Endothelial cell (in vitro differentiated cells): ENCODE measurements around the gene USF1. TPM values are rescaled to one million over a fixed set of nuclear protein-coding genes. Genes with fewer than 3 reads are reported as not detected.

ENCODE experiments used
- DNase-seq: peaks from one replicate; pipeline ENCODE4 v3.0.0; 2021; ENCODE audit warnings: low spot score
- H3K27ac Mint-ChIP-seq: one replicate; pipeline ENCODE4 v1.8.0; 2021; ENCODE audit warnings: mixed read lengths, inconsistent platforms; ENCODE audit not compliant: unreplicated experiment
- H3K27me3 Mint-ChIP-seq: one replicate; pipeline ENCODE4 v1.8.0; 2021; ENCODE audit warnings: mild to moderate bottlenecking, moderate library complexity, mixed read lengths, inconsistent platforms; ENCODE audit not compliant: unreplicated experiment
- H3K36me3 Mint-ChIP-seq: one replicate; pipeline ENCODE4 v1.8.0; 2021; ENCODE audit warnings: mild to moderate bottlenecking, low read depth, mixed read lengths, inconsistent platforms; ENCODE audit not compliant: unreplicated experiment
- H3K4me1 Mint-ChIP-seq: one replicate; pipeline ENCODE4 v1.8.0; 2021; ENCODE audit warnings: mild to moderate bottlenecking, mixed read lengths, inconsistent platforms; ENCODE audit not compliant: unreplicated experiment
- H3K4me3 Mint-ChIP-seq: one replicate; pipeline ENCODE4 v1.8.0; 2021; ENCODE audit warnings: mild to moderate bottlenecking, mixed read lengths, inconsistent platforms; ENCODE audit not compliant: unreplicated experiment
- H3K9me3 Mint-ChIP-seq: one replicate; pipeline ENCODE4 v1.8.0; 2021; ENCODE audit warnings: mixed read lengths, inconsistent platforms; ENCODE audit not compliant: unreplicated experiment
- total RNA-seq: library from RNA; stranded (reverse); fragmentation: NEBNext Ultra II Directional; extraction: Animal tissue kit (Norgen Biotek cat#: 25700); gene quantifications from one replicate; pipeline ENCODE4 v1.2.1, GENCODE V29; 2021; ENCODE audit not compliant: unreplicated experiment
- TF ChIP-seq, protein P1 (sequence below): fragments of 200-600 bp; sonication (generic); IDR thresholded peaks from one replicate; pipeline ENCODE4 v1.5.0; 2021; ENCODE audit warnings: antibody characterized with exemption; ENCODE audit not compliant: unreplicated experiment

Gene USF1
- total RNA-seq, 1 donor from 2014 or later, result 121 TPM

DNA sequence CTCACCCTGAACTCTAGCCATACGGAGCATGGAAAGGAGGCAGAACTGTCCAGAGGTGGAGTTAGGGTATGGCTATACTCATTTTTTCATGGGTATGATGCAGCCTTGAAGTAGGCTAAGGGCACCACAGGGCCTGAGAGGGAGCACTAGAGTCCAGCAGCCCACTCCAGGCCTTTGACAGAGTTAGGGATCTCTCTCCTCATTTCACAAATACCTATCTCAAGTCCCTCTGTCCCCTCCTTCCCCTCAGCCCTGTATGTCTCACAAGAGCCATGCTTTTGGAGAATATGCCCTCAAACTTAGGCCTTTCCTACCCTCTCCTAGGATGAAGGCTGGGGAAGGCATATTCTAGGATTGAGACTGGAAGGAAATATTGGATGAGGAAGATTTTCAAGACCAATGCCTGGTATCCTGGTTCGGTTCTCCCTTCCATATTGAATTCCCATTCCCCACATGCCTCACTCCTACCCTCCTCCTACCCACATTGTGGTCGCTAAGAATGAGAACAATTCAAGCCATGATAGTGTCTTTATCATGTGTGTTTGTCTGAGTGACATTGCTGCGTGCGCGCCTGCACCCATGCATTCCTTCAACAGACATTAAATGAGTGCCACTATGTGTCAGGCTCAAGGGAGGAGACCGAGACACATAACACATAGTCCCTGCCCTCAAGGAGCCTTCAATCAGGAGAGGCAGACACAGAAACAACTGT is 46.2 kb upstream of the USF1 start:
- TF ChIP-seq, protein P1, sequence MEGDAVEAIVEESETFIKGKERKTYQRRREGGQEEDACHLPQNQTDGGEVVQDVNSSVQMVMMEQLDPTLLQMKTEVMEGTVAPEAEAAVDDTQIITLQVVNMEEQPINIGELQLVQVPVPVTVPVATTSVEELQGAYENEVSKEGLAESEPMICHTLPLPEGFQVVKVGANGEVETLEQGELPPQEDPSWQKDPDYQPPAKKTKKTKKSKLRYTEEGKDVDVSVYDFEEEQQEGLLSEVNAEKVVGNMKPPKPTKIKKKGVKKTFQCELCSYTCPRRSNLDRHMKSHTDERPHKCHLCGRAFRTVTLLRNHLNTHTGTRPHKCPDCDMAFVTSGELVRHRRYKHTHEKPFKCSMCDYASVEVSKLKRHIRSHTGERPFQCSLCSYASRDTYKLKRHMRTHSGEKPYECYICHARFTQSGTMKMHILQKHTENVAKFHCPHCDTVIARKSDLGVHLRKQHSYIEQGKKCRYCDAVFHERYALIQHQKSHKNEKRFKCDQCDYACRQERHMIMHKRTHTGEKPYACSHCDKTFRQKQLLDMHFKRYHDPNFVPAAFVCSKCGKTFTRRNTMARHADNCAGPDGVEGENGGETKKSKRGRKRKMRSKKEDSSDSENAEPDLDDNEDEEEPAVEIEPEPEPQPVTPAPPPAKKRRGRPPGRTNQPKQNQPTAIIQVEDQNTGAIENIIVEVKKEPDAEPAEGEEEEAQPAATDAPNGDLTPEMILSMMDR, result no peak
- Mint-ChIP-seq H3K27ac (no peak overlapping the region), H3K4me3 (no peak overlapping the region), H3K27me3 (peaks cover 4% of the 10 kb centered on the region), H3K9me3 (no peaks in the 10 kb centered on the region), H3K4me1 (peaks cover 7% of the 10 kb centered on the region), H3K36me3 (no peaks in the 10 kb centered on the region)
- no peak for DNase-seq

DNA sequence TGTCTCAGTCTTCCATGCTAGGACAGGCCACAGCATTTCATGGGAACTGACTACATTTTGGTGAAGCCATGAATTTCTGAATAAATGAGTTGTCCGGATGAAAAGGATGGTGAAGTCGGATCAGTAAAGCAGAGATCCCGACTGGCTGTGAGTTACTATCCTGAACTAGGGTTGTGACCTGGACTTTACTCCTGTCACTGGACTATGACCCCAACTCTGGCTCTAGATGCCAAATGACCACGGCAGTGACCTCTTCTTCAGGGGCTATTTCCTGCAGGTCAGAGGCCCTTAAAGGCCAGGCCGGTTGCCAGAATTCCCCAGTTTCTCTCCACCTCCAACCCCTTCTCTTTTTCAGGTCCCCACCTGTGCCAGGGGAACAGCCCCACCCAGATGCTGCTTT is 45.3 kb upstream of the USF1 start:
- Mint-ChIP-seq H3K27me3 (peaks cover 4% of the 10 kb centered on the region), H3K27ac (no peak overlapping the region), H3K9me3 (no peaks in the 10 kb centered on the region), H3K4me3 (no peak overlapping the region), H3K36me3 (no peaks in the 10 kb centered on the region), H3K4me1 (peaks cover 7% of the 10 kb centered on the region)
- DNase-seq, result no peak
- TF ChIP-seq, protein P1, result no peak

DNA sequence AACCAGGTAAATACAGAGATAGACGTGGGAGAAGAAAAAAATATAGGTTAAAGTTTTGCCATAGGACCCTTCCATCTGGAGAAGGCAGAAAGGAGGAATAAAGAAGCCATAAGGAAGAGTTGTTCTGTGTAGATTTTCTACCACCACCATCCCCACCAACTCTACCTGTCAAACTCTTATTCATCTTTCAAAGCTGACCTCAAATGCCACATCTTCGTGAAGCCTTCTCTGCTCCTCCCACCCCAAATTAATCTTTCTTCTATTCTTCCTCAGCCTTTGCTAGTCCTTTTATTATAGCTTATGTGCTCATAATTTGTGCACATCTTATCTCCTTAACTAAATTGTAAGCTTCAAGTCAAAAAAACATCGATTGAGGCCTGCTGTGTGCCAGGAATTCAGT is 44.8 kb upstream of the USF1 start:
- TF ChIP-seq, protein P1, result no peak
- Mint-ChIP-seq H3K4me3 (no peak overlapping the region), H3K27me3 (peaks cover 6% of the 10 kb centered on the region), H3K27ac (no peak overlapping the region), H3K36me3 (no peaks in the 10 kb centered on the region), H3K4me1 (peaks cover 8% of the 10 kb centered on the region), H3K9me3 (no peaks in the 10 kb centered on the region)
- no peak for DNase-seq

DNA sequence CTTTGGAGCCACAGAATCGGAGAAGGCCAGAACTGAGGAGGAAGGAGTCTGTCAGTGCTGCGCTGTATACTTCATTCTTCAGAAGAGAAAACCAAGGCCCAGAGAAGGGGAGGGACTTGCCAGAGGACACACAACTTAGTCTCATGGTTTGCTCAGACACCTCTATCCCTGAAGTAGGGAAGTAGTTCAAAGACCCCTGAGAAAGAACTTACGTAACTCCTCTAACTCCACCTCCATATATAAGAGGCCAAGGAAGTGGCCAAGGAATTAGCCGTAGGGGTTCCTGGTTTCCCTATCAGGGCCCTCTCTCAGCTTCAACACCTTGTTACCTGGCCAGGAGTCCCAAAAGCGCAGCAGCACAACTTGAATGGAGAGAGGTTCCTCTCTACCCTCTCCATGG is 44.2 kb upstream of the USF1 start:
- Mint-ChIP-seq H3K4me1 (peaks cover 7% of the 10 kb centered on the region), H3K36me3 (no peaks in the 10 kb centered on the region), H3K4me3 (no peak overlapping the region), H3K27ac (no peak overlapping the region), H3K27me3 (peaks cover 6% of the 10 kb centered on the region), H3K9me3 (no peaks in the 10 kb centered on the region)
- TF ChIP-seq, protein P1, result no peak
- no peak for DNase-seq

DNA sequence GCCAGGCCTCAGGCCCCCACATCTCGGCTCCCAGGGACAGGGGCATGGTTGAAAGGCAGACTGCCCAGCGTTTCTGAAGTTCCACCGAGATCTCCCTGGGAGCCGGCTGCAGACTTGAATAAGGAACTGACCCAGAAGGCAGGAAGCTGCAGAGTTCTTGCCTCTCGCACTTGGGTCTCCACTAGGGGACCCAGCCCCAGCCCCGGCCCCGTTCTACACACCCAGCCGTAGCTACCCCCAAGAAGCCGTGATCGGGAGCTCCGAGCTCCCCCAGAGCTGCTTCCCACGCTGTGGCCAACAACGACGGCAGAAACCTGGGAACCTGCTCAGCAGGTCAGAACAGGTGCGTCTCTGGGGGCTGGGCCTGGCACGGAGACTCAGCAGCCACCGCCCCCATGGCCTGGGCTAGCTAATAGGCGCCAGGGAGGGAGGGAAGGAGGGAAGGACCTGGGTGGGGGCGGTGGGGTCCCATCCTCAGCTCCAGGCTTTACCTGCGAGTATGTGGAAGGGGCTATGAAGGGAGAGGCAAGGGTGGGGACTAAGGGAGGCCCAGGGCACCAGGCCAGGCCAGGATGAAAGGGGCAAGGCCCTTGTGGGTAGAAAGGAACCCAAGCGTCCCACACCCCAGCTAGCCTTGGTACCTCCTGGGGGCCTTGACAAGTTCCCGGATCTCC is 43.6 kb upstream of the USF1 start, which contains the start of gene NECTIN4:
NECTIN4 (minus strand) TSS at position 308 of the 674 bp plus-strand sequence; CDS start at position 46, 262 bp downstream.
- Mint-ChIP-seq H3K27me3 (peaks cover 6% of the 10 kb centered on the region), H3K27ac (no peak within 1 kb of the TSS), H3K9me3 (no peaks in the 10 kb centered on the region), H3K4me1 (peaks cover 7% of the 10 kb centered on the region), H3K36me3 (no peaks in the 10 kb centered on the region), H3K4me3 (no peak within 1 kb of the TSS)
- TF ChIP-seq, protein P1, result no peak
- DNase-seq, result no peak
